A375 (cell line): ENCODE data around the gene CHAC1. TPM values are rescaled to one million over a fixed set of nuclear protein-coding genes. Genes with fewer than 3 reads are reported as not detected.

Experiments
- small RNA-seq: library from RNA; depleted of rRNA; stranded (forward); fragments of <200 nt; gene quantifications from one replicate; pipeline ENCODE3, GENCODE V24; 2014
- total RNA-seq: library from RNA; depleted of rRNA; stranded (reverse); fragments of >200 nt; shearing (Covaris generic); gene quantifications from 2 replicates; pipeline ENCODE4 v1.2.3, GENCODE V29; 2014; rRNA removed

The CHAC1 gene, protein sequence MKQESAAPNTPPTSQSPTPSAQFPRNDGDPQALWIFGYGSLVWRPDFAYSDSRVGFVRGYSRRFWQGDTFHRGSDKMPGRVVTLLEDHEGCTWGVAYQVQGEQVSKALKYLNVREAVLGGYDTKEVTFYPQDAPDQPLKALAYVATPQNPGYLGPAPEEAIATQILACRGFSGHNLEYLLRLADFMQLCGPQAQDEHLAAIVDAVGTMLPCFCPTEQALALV
- total RNA-seq, result 52.0 and 66.8 TPM in 2 replicates

DNA sequence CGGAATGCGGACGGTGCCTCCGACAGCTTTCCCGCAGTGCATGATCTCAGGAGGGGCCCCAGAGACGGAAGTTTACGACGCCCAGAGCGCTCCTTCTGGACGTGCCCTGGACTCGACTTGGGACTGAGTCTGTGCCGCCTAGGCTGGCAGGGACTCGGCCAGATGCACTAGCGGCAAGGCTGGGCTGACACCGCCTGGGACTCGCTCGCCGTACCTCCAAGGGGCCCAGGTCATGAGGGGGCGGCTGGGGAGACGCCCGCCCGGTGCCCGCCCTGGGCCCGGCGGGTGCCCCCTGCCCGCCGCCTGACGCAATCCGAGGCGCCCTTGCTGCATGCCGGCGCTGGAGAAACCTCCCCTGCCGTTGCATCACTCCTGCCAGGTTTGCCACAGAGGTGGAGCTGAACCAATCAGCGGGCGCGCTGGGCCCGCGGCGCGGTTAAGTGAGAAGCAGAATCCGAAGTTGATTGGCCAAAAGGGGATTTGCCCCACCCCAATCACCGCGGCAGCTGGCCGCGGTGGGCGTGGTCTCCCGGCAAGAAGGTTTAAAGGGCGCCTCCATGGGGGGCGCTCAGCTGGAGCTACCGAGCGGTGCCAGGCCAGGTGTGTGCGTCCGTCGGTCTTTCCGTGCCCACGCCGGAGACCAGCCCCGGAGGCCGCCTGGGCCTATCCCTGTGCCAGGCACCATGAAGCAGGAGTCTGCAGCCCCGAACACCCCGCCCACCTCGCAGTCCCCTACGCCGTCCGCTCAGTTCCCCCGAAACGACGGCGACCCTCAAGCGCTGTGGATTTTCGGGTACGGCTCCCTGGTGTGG lies at the start of gene CHAC1:
TSS of gene CHAC1 (plus strand) at position 571 of the 812 bp plus-strand sequence. CDS start at position 684, 113 bp downstream.

GRCh38 chr15:40928821-40929659 lies 24.2 kb upstream of the CHAC1 start, which contains the start of gene DLL4:
Gene DLL4, plus strand, starts transcription at chr15:40929340. Its CDS starts 329 bp downstream, at chr15:40929669.

Small RNA genes lying within 50 kb of the gene (small RNA-seq; reads per million reads assigned to genes)
- gene ISCA1P4, result not detected

Other genes with a start within 250 kb of the CHAC1 start
- 20.3 and 23.7 TPM in 2 replicates for gene RMDN3, start 198.2 kb upstream of the CHAC1 start, total RNA-seq
- 29.0 and 31.7 TPM in 2 replicates for gene GCHFR, start 189.4 kb upstream of the CHAC1 start, total RNA-seq
- gene C15orf62, start 183.5 kb upstream of the CHAC1 start, total RNA-seq, result 0.49 and 0.88 TPM in 2 replicates
- 26.9 and 28.2 TPM in 2 replicates for gene ZFYVE19, start 146.4 kb upstream of the CHAC1 start, total RNA-seq
- 61.7 and 79.5 TPM in 2 replicates for gene DNAJC17, start 146.0 kb upstream of the CHAC1 start, total RNA-seq
- gene PPP1R14D, start 124.8 kb upstream of the CHAC1 start, total RNA-seq, result not detected in 2 replicates
- 1.6 and 2.5 TPM in 2 replicates for gene SPINT1, start 109.4 kb upstream of the CHAC1 start, total RNA-seq
- gene RHOV, start 79.2 kb upstream of the CHAC1 start, total RNA-seq, result 3.7 and 5.9 TPM in 2 replicates
- 23.5 and 29.8 TPM in 2 replicates for gene VPS18, start 59.0 kb upstream of the CHAC1 start, total RNA-seq
- gene DLL4, start 24.1 kb upstream of the CHAC1 start, total RNA-seq, result 0.21 TPM in 1 of 2 replicates, not detected in the other
- gene INO80, start 162.8 kb downstream of the CHAC1 start, total RNA-seq, result 27.9 and 39.7 TPM in 2 replicates